ENCODE data around the gene C20orf204. TPM values are rescaled to one million over a fixed set of nuclear protein-coding genes. Genes with fewer than 3 reads are reported as not detected.

Gene C20orf204
- total RNA-seq, 1 donor from 2014 or later = under 0.01 TPM

DNA sequence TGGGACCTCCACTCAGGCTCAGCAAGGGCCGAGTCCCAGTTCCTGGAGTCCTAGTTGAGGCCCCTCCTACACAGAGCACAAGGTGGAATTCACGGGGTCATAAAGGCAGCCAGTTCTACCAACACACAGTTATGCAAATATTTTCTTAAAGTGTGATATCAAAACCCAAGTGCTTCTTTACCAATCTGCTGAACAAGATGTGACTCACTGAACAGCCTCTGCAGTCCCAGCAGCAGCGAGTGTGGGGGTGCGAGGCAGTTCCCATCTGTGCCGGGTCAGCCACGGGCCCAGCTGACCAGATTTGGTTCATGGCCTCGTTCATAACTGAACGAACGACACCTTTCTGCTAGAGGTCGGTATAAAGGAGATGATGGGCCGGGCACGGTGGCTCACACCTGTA is 22.6 kb downstream of the C20orf204 start:
- DNase-seq (ENCODE audit: low read depth) = no peak
- H3K4me3 ChIP-seq (ENCODE audit: low read depth, low read length) = no peak overlapping the region
- TF ChIP-seq, protein P1, sequence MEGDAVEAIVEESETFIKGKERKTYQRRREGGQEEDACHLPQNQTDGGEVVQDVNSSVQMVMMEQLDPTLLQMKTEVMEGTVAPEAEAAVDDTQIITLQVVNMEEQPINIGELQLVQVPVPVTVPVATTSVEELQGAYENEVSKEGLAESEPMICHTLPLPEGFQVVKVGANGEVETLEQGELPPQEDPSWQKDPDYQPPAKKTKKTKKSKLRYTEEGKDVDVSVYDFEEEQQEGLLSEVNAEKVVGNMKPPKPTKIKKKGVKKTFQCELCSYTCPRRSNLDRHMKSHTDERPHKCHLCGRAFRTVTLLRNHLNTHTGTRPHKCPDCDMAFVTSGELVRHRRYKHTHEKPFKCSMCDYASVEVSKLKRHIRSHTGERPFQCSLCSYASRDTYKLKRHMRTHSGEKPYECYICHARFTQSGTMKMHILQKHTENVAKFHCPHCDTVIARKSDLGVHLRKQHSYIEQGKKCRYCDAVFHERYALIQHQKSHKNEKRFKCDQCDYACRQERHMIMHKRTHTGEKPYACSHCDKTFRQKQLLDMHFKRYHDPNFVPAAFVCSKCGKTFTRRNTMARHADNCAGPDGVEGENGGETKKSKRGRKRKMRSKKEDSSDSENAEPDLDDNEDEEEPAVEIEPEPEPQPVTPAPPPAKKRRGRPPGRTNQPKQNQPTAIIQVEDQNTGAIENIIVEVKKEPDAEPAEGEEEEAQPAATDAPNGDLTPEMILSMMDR (conservative IDR thresholded peaks at IDR 0.05; ENCODE audit: low read depth, low read length) = no peak

GRCh38 chr20:64062276-64062595 is 26.3 kb downstream of the C20orf204 start:
- no peak for DNase-seq (ENCODE audit: low read depth)
- TF ChIP-seq, protein P1 (conservative IDR thresholded peaks at IDR 0.05; ENCODE audit: low read depth, low read length) = no peak
- H3K4me3 ChIP-seq (ENCODE audit: low read depth, low read length) = peak overlapping the region; percentile 86

DNA sequence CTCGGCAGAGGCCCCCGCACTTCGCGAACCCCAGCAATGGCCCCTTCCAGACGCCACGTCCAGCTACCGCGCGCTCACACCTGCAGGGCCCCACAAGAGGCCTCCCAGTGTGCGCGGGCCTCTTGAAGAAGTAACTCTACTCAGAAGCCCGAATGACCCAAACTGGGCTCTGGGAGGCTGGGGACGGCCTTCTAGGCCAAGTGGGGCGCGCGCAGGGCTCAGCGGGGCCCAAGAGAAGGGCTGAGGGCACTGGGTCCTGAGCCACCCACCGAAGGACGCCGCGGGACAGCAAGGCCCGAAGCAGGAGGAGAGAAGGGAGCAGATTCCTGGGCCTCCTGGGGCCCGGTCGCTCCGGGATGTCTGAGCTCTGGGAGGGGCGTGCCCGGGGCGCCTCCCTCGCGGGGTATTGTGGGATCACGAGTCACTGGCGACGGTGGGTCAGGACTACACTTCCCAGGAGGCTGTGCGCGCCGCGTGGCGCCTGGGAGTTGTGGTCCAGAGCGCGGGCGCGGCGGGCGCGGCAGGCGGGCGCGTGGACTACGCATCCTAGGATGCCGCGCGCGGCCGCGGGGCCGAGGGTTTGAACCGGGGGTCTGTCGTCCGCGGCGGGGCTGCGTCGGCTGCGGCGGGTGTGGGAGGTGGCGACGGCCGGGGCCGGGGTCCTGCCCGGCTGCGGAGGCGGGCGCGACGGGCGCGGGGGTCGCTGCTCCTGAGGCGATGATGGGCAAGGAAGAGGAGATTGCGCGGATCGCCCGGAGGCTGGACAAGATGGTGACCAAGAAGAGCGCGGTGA is 26.8 kb downstream of the C20orf204 start, which contains the start of gene TCEA2:
TCEA2 (plus strand) TSS at position 603 of the 793 bp plus-strand sequence; CDS start at position 718, 115 bp downstream.
- peak; percentile 55 for DNase-seq (ENCODE audit: low read depth)
- peak within 1 kb of the TSS; percentile 86 for H3K4me3 ChIP-seq (ENCODE audit: low read depth, low read length)
- TF ChIP-seq, protein P1 (conservative IDR thresholded peaks at IDR 0.05; ENCODE audit: low read depth, low read length) = no peak

DNA sequence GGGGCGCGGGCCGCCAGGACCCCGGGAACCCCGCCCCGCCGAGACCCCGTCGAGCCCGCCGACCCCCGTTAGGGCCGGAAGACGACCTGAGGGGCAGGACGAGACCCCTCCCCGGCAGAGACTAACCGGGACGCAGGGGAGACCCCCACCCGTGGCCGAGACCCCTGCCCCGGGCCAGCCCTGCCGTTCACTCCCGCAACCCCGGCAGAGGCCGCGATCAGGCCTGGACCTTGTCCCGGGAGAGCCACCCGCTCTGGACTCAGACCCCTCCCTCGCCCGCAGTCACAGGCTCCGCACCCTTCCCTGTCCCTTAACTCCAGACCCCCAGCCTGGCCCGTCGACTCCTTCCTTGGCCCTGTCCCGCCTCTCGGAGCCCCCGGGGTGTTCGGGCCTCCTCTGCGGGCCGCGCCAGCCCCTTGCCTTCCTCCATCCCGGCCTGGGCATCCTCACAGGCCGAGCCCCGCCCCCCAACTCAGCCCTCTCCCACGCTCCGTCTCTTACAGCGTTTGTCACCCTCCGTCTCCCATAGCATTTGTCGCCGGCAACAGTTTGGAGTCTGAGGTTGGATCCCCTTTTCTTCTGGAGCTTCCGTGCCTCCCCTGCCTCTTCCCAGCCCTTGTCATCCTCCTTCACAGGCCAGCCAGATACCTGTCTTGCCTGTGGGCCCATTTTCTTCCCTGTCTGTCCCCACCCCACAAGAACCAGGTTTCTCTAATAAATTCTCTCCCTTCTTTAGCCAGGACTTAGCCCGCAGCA is 27.6 kb downstream of the C20orf204 start:
- TF ChIP-seq, protein P1 (conservative IDR thresholded peaks at IDR 0.05; ENCODE audit: low read depth, low read length) = no peak
- DNase-seq (ENCODE audit: low read depth) = no peak
- H3K4me3 ChIP-seq (ENCODE audit: low read depth, low read length) = peak overlapping the region; percentile 86

DNA sequence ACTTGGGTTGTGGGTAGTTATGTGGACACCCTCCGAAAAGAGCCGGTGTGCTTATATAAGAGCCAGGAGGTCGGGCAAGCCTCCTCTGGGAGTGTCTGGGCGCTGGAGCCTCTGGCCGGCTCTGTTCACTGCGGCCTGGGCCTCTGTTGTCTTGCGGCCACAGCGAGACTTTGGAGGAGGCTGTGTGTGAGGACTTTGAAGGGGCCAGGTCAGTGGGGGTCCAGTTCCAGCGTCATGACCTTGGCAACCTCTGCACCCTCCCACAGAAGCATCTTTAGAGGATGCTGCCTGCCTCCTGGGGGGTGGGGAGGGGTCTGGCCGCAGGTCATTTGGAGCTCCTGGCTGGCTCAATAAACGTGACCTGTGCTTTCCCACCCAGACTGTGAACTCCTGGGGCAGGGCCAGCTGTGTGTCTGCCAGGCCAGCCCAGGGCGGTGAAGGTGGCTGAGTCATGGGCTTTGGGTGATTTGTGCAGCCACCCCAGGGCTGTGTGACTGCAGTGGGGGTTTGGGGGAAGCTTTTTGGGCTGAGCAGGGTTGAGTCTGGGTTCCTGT is 28.2 kb downstream of the C20orf204 start:
- no peak for DNase-seq (ENCODE audit: low read depth)
- TF ChIP-seq, protein P1 (conservative IDR thresholded peaks at IDR 0.05; ENCODE audit: low read depth, low read length) = no peak
- H3K4me3 ChIP-seq (ENCODE audit: low read depth, low read length) = peak overlapping the region; percentile 86

- TF ChIP-seq, protein P1 (conservative IDR thresholded peaks at IDR 0.05; ENCODE audit: low read depth, low read length) = no peak
- H3K4me3 ChIP-seq (ENCODE audit: low read depth, low read length) = no peak overlapping the region
- no peak for DNase-seq (ENCODE audit: low read depth)
Observed at GRCh38 chr20:64065062-64065973, 29.3 kb downstream of the C20orf204 start.
